CD14-positive monocyte (primary cell): ENCODE measurements around the gene CERK. TPM values are rescaled to one million over a fixed set of nuclear protein-coding genes. Genes with fewer than 3 reads are reported as not detected.
A peak's percentile ranks its signal among the peaks of the same experiment; 100 is the strongest.

Experiments used
- DNase-seq, 3 donors: peaks; one replicate each; pipeline ENCODE4 v3.0.0-alpha.2; 2011 to 2022
- H2AFZ ChIP-seq: 2 replicates; pipeline ENCODE4 v1.6.0; 2012; ENCODE audit warnings: mild to moderate bottlenecking, low read depth, low read length, inconsistent platforms; ENCODE audit not compliant: insufficient read depth, poor library complexity, severe bottlenecking
- H3K27ac ChIP-seq, 2 donors: 1 replicate in 1 of 2; 2 replicates in 1 of 2; pipeline ENCODE4 v1.5.1; 2012 to 2013; ENCODE audit warnings: low read length in 2 of 2, control low read depth in 1 of 2, inconsistent platforms in 1 of 2, low read depth in 1 of 2, mild to moderate bottlenecking in 1 of 2
- H3K27me3 ChIP-seq, 2 donors: one replicate each; pipeline versions ENCODE4 v1.6.0 to v1.6.1; 2011 to 2013; ENCODE audit warnings: low read length in 2 of 2; ENCODE audit not compliant: control insufficient read depth in 2 of 2, insufficient read depth in 2 of 2
- H3K36me3 ChIP-seq, 2 donors: replicated peaks in 1 of 2; 1 replicate in 1 of 2; 2 replicates in 1 of 2; pipeline versions ENCODE4 v1.5.1 to v1.6.1; 2012 to 2013; ENCODE audit warnings: low read length in 2 of 2, control low read depth in 1 of 2, inconsistent platforms in 1 of 2, mild to moderate bottlenecking in 1 of 2; ENCODE audit not compliant: insufficient read depth in 2 of 2, control insufficient read depth in 1 of 2
- H3K4me1 ChIP-seq, 2 donors: 1 replicate in 1 of 2; 2 replicates in 1 of 2; pipeline versions ENCODE4 v1.5.1 to v1.6.1; 2012 to 2013; ENCODE audit warnings: low read length in 2 of 2, control low read depth in 1 of 2, inconsistent platforms in 1 of 2, mild to moderate bottlenecking in 1 of 2, moderate library complexity in 1 of 2; ENCODE audit not compliant: insufficient read depth in 2 of 2, control insufficient read depth in 1 of 2
- H3K4me2 ChIP-seq: replicated peaks from 2 replicates; pipeline ENCODE3; 2012; ENCODE audit warnings: low read length, moderate library complexity, mild to moderate bottlenecking; ENCODE audit not compliant: poor library complexity, severe bottlenecking; ENCODE audit errors: extremely low read depth
- H3K4me3 ChIP-seq, 3 experiments: fragments of 200-600 bp in 1 of 3; sonication (generic) in 1 of 3; replicated peaks in 1 of 3; 1 replicate in 2 of 3; 2 replicates in 1 of 3; pipeline ENCODE4 v1.5.1; 2011 to 2013; ENCODE audit warnings: low read length in 3 of 3, mild to moderate bottlenecking in 3 of 3, control low read depth in 2 of 3, low read depth in 2 of 3, inconsistent platforms in 1 of 3, moderate library complexity in 1 of 3
- H3K79me2 ChIP-seq: 2 replicates; pipeline ENCODE4 v1.6.0; 2012; ENCODE audit warnings: mild to moderate bottlenecking, control low read depth, inconsistent platforms, low read length, moderate library complexity; ENCODE audit not compliant: insufficient read depth
- H3K9ac ChIP-seq: 2 replicates; pipeline ENCODE4 v1.6.0; 2017; ENCODE audit warnings: low read length, mild to moderate bottlenecking; ENCODE audit not compliant: insufficient read depth, poor library complexity, severe bottlenecking
- H3K9me3 ChIP-seq, 2 donors: replicated peaks in 1 of 2; 1 replicate in 1 of 2; 2 replicates in 1 of 2; pipeline versions ENCODE4 v1.5.1 to v1.6.1; 2012 to 2013; ENCODE audit warnings: low read length in 2 of 2, control low read depth in 1 of 2; ENCODE audit not compliant: control insufficient read depth in 1 of 2, insufficient read depth in 1 of 2
- H4K20me1 ChIP-seq: 2 replicates; pipeline ENCODE4 v1.6.0; 2012; ENCODE audit warnings: mild to moderate bottlenecking, low read length, control low read depth, moderate library complexity; ENCODE audit not compliant: insufficient read depth
- H3K27ac Mint-ChIP-seq, 7 donors: one replicate each; pipeline ENCODE4 v1.8.0; 2020; ENCODE audit warnings: mild to moderate bottlenecking in 7 of 7, mixed read lengths in 7 of 7, moderate library complexity in 6 of 7, inconsistent platforms in 2 of 7
- H3K27me3 Mint-ChIP-seq, 3 donors: one replicate each; pipeline ENCODE4 v1.8.0; 2021 to 2022; ENCODE audit warnings: low read depth in 3 of 3, mild to moderate bottlenecking in 3 of 3, mixed read lengths in 3 of 3, moderate library complexity in 3 of 3, inconsistent platforms in 1 of 3
- H3K36me3 Mint-ChIP-seq, 2 donors: one replicate each; pipeline ENCODE4 v1.8.0; 2020; ENCODE audit warnings: mixed read lengths in 2 of 2, inconsistent platforms in 1 of 2, mild to moderate bottlenecking in 1 of 2
- H3K4me1 Mint-ChIP-seq: one replicate; pipeline ENCODE4 v1.8.0; 2020; ENCODE audit warnings: mild to moderate bottlenecking, mixed read lengths
- H3K4me3 Mint-ChIP-seq, 2 donors: one replicate each; pipeline ENCODE4 v1.8.0; 2020; ENCODE audit warnings: mild to moderate bottlenecking in 2 of 2, mixed read lengths in 2 of 2, moderate library complexity in 1 of 2
- H3K9me3 Mint-ChIP-seq, 7 donors: one replicate each; pipeline ENCODE4 v1.8.0; 2020 to 2022; ENCODE audit warnings: mixed read lengths in 7 of 7, mild to moderate bottlenecking in 6 of 7, moderate library complexity in 6 of 7, inconsistent platforms in 2 of 7
- WGBS: methylation state at CpG from one replicate; pipeline ENCODE4 v1.1.5; 2013; ENCODE audit warnings: missing lambda C conversion rate; ENCODE audit not compliant: insufficient coverage; 5-methylcytosine and 5-hydroxymethylcytosine counted together
- intact Hi-C, 2 donors: fragments of 100-400 bp; cut with micrococcal nuclease; formaldehyde crosslinking; loops; one replicate each; pipeline versions ENCODE4 v1.15.0 to v1.15.1; 2023
- polyA plus RNA-seq, 3 donors: library from polyadenylated mRNA; depleted of rRNA in 1 of 3; unstranded in 2 of 3; stranded (reverse) in 1 of 3; fragments of 300-500 nt in 2 of 3; fragments of >200 nt in 1 of 3; fragmentation: Illumina TruSeq in 2 of 3; gene quantifications; 1 replicate in 2 of 3; 2 replicates in 1 of 3; pipeline ENCODE4 v1.2.3, GENCODE V29; 2012 to 2021
- TF ChIP-seq, protein P1 (sequence below): fragments of 200-600 bp; IDR thresholded peaks from one replicate; pipeline ENCODE4 v1.8.0; 2022; ENCODE audit warnings: antibody characterized with exemption, mild to moderate bottlenecking

CERK gene
- polyA plus RNA-seq, 3 donors, result 22.4 to 40.2 (median 24.5) TPM

DNA sequence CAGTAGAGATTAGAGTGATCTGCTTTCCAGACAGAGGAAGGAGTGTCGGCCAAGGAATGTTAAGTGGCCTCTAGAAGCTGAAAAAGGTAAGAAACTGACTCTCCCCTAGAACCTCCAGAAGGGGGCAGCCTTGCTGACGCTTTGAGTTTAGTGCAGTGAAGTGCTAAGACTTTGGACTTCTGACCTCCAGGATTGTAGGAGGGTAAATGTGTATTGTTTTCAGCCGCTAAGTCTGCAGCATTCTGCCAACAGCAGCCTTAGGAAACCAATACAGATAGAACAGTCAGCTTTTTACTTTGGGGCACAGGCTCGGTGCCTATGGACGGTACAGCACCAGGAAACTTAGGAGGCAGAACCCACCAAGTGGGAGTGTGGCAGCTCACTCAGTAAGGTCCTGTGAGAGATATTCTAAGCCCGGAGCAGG, 20.8 kb upstream of the CERK start:
- no peak overlapping the region for H3K4me3 ChIP-seq
- DNase-seq, result peak; percentile 65 to 79 (median 65)
- no peaks in the 10 kb centered on the region for H3K27me3 ChIP-seq
- Mint-ChIP-seq H3K9me3 (peaks cover 5 to 16% (median 9%) of the 10 kb centered on the region in 7 donors), H3K36me3 (peaks cover 7 to 8% of the 10 kb centered on the region in 2 donors), H3K4me3 (peak overlapping the region in 1 of 2 donors; percentile 49), H3K27ac (peak overlapping the region in 6 of 7 donors; percentile 71 to 100 (median 90)), H3K4me1 (peaks cover 70% of the 10 kb centered on the region), H3K27me3 (peaks cover 0 to 5% (median 3%) of the 10 kb centered on the region in 3 donors)
- H3K9ac ChIP-seq, result no peak overlapping the region
- H3K27ac ChIP-seq, result peak overlapping the region in 1 of 2 donors; percentile 69
- TF ChIP-seq, protein P1, sequence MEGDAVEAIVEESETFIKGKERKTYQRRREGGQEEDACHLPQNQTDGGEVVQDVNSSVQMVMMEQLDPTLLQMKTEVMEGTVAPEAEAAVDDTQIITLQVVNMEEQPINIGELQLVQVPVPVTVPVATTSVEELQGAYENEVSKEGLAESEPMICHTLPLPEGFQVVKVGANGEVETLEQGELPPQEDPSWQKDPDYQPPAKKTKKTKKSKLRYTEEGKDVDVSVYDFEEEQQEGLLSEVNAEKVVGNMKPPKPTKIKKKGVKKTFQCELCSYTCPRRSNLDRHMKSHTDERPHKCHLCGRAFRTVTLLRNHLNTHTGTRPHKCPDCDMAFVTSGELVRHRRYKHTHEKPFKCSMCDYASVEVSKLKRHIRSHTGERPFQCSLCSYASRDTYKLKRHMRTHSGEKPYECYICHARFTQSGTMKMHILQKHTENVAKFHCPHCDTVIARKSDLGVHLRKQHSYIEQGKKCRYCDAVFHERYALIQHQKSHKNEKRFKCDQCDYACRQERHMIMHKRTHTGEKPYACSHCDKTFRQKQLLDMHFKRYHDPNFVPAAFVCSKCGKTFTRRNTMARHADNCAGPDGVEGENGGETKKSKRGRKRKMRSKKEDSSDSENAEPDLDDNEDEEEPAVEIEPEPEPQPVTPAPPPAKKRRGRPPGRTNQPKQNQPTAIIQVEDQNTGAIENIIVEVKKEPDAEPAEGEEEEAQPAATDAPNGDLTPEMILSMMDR, result peak; percentile 83
- 79% methylated on average over 4 of the region's 6 CpGs for WGBS
- no peaks in the 10 kb centered on the region for H3K36me3 ChIP-seq
- H4K20me1 ChIP-seq, result peaks cover 4% of the 10 kb centered on the region
- H3K4me1 ChIP-seq, result peaks cover 68 to 77% of the 10 kb centered on the region in 2 donors
- no peak overlapping the region for H2AFZ ChIP-seq
- peaks cover 0 to 14% of the 10 kb centered on the region in 2 donors for H3K9me3 ChIP-seq
- intact Hi-C loops, result no loop called here
- peaks cover 19% of the 10 kb centered on the region for H3K79me2 ChIP-seq
- no peak overlapping the region for H3K4me2 ChIP-seq

DNA sequence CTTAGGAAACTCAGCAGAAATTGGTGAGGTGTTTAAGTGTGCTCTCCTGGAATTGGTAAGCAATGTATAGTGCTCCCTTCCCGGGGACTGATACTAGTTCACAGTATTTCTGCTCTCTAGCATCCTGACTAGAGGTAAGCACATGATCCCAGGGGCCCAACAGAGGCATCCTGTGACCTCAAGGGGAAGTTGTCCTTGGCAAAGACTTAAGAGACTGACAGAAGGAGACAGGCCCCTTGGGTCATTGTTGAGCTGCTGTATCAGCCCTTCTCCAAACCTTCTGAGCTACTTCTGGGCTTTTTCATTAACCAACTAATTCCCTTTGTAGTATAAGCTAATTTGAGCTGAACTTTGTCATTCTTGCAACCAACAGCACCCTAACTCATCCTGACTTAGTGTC, 20.1 kb upstream of the CERK start:
- peak overlapping the region in 1 of 3 experiments; percentile 33 for H3K4me3 ChIP-seq
- peaks cover 0 to 5% (median 3%) of the 10 kb centered on the region in 3 donors for H3K27me3 Mint-ChIP-seq
- H3K9me3 Mint-ChIP-seq, result peaks cover 5 to 16% (median 9%) of the 10 kb centered on the region in 7 donors
- peak overlapping the region in 1 of 2 donors; percentile 69 for H3K27ac ChIP-seq
- peak; percentile 76 to 80 (median 78) for DNase-seq
- H4K20me1 ChIP-seq, result peaks cover under 1% of the 10 kb centered on the region
- H3K36me3 ChIP-seq, result no peaks in the 10 kb centered on the region
- TF ChIP-seq, protein P1, result no peak
- peaks cover 68 to 77% of the 10 kb centered on the region in 2 donors for H3K4me1 ChIP-seq
- peak overlapping the region in 1 of 2 donors; percentile 50 for H3K4me3 Mint-ChIP-seq
- H3K36me3 Mint-ChIP-seq, result peaks cover 5 to 8% of the 10 kb centered on the region in 2 donors
- H2AFZ ChIP-seq, result no peak overlapping the region
- H3K79me2 ChIP-seq, result peaks cover 11% of the 10 kb centered on the region
- H3K27me3 ChIP-seq, result no peaks in the 10 kb centered on the region
- H3K4me2 ChIP-seq, result peak overlapping the region; percentile 28
- intact Hi-C loops, result no loop called here
- H3K9ac ChIP-seq, result no peak overlapping the region
- H3K4me1 Mint-ChIP-seq, result peaks cover 70% of the 10 kb centered on the region
- H3K27ac Mint-ChIP-seq, result peak overlapping the region; percentile 7 to 100 (median 88)
- H3K9me3 ChIP-seq, result peaks cover 0 to 14% of the 10 kb centered on the region in 2 donors
- WGBS, result no CpG with 5 or more reads among the region's 1 CpG
